HEK293 (cell line): ENCODE measurements around the gene TMEM187.

ENCODE experiments used
- GFI1B ChIP-seq: fragments of 450-650 bp; formaldehyde crosslinking; IDR thresholded peaks from 2 replicates; pipeline ENCODE4 v1.5.1; 2016; ENCODE audit warnings: missing biosample characterization, missing genetic modification characterization
- HOXD13 ChIP-seq: sonication (generic); formaldehyde crosslinking; IDR thresholded peaks from 2 replicates; pipeline ENCODE4 v1.8.0; 2022; ENCODE audit warnings: missing genetic modification reagents, borderline replicate concordance
- OSR2 ChIP-seq: fragments of 450-650 bp; formaldehyde crosslinking; IDR thresholded peaks from 2 replicates; pipeline ENCODE4 v1.5.1; 2016; ENCODE audit warnings: missing biosample characterization, missing genetic modification characterization
- PRDM4 ChIP-seq: fragments of 450-650 bp; formaldehyde crosslinking; IDR thresholded peaks from 2 replicates; pipeline ENCODE4 v1.5.1; 2017; ENCODE audit warnings: missing biosample characterization, missing genetic modification characterization
- TSHZ1 ChIP-seq: fragments of 450-650 bp; formaldehyde crosslinking; IDR thresholded peaks from 2 replicates; pipeline ENCODE4 v1.5.1; 2016; ENCODE audit warnings: missing biosample characterization, missing genetic modification characterization, borderline replicate concordance
- ZBTB11 ChIP-seq: fragments of 450-650 bp; formaldehyde crosslinking; conservative IDR thresholded peaks from 2 replicates; pipeline ENCODE4 v1.5.1; 2016; ENCODE audit warnings: low read depth, missing biosample characterization, missing genetic modification characterization
- ZBTB20 ChIP-seq: fragments of 450-650 bp; formaldehyde crosslinking; IDR thresholded peaks from 2 replicates; pipeline ENCODE4 v1.5.1; 2016; ENCODE audit warnings: missing biosample characterization, missing genetic modification characterization
- ZNF121 ChIP-seq: fragments of 450-650 bp; formaldehyde crosslinking; IDR thresholded peaks from 2 replicates; pipeline ENCODE4 v1.5.1; 2016; ENCODE audit warnings: missing biosample characterization, missing genetic modification characterization
- ZNF155 ChIP-seq: fragments of 450-650 bp; formaldehyde crosslinking; IDR thresholded peaks from 2 replicates; pipeline ENCODE4 v1.5.1; 2016; ENCODE audit warnings: missing biosample characterization, missing genetic modification characterization
- ZNF202 ChIP-seq: fragments of 450-650 bp; formaldehyde crosslinking; IDR thresholded peaks from 2 replicates; pipeline ENCODE4 v1.5.1; 2016; ENCODE audit warnings: missing biosample characterization, missing genetic modification characterization, borderline replicate concordance
- ZNF302 ChIP-seq: fragments of 450-650 bp; formaldehyde crosslinking; IDR thresholded peaks from 2 replicates; pipeline ENCODE4 v1.5.1; 2016; ENCODE audit warnings: missing biosample characterization, missing genetic modification characterization, low read depth
- ZNF354C ChIP-seq: fragments of 450-650 bp; formaldehyde crosslinking; IDR thresholded peaks from 2 replicates; pipeline ENCODE4 v1.5.1; 2016; ENCODE audit warnings: missing biosample characterization, missing genetic modification characterization, low read depth, borderline replicate concordance
- ZNF37A ChIP-seq: fragments of 450-650 bp; IDR thresholded peaks from 2 replicates; pipeline ENCODE4 v1.5.1; 2018; ENCODE audit warnings: missing biosample characterization, missing genetic modification characterization
- ZNF394 ChIP-seq: fragments of 450-650 bp; formaldehyde crosslinking; IDR thresholded peaks from 2 replicates; pipeline ENCODE4 v1.5.1; 2016; ENCODE audit warnings: missing biosample characterization, missing genetic modification characterization, mild to moderate bottlenecking, moderate library complexity, borderline replicate concordance
- ZNF426 ChIP-seq: fragments of 450-650 bp; formaldehyde crosslinking; IDR thresholded peaks from 2 replicates; pipeline ENCODE4 v1.5.1; 2017; ENCODE audit warnings: missing biosample characterization, missing genetic modification characterization, mild to moderate bottlenecking, inconsistent platforms, moderate library complexity
- ZNF433 ChIP-seq: fragments of 450-650 bp; formaldehyde crosslinking; IDR thresholded peaks from 2 replicates; pipeline ENCODE4 v1.5.1; 2016; ENCODE audit warnings: missing biosample characterization, missing genetic modification characterization, low read depth
- ZNF518A ChIP-seq: fragments of 450-650 bp; formaldehyde crosslinking; conservative IDR thresholded peaks from 2 replicates; pipeline ENCODE4 v1.5.1; 2016; ENCODE audit warnings: low read depth, missing biosample characterization, missing genetic modification characterization
- ZNF580 ChIP-seq: fragments of 450-650 bp; formaldehyde crosslinking; IDR thresholded peaks from 2 replicates; pipeline ENCODE4 v1.5.1; 2016; ENCODE audit warnings: missing biosample characterization, missing genetic modification characterization
- ZNF654 ChIP-seq: fragments of 450-650 bp; formaldehyde crosslinking; IDR thresholded peaks from 2 replicates; pipeline ENCODE4 v1.5.1; 2016; ENCODE audit warnings: low read depth, missing biosample characterization, missing genetic modification characterization
- ZNF704 ChIP-seq: fragments of 450-650 bp; formaldehyde crosslinking; IDR thresholded peaks from 2 replicates; pipeline ENCODE4 v1.5.1; 2016; ENCODE audit warnings: missing biosample characterization, missing genetic modification characterization

Gene TMEM187

GRCh38 chrX:153937056-153937455 lies 35.5 kb upstream of the TMEM187 start (continued):
- TF ChIP-seq ZNF654 (peak; percentile 58), ZNF426 (tag by site-specific recombination) (peak; percentile 99), ZNF354C (tag by site-specific recombination) (peak; percentile 96; the same call in 1 of the 2 replicates), HOXD13 (no peak), ZNF121 (tag by site-specific recombination) (0 out of 2 replicates have a peak, but pooled peaks have one; percentile 50), OSR2 (tag by site-specific recombination) (no peak), ZNF704 (peak; percentile 82; the same call in 1 of the 2 replicates), GFI1B (tag by site-specific recombination) (0 out of 2 replicates have a peak, but pooled peaks have one; percentile 45), ZBTB20 (tag by site-specific recombination) (no peak), TSHZ1 (tag by site-specific recombination) (peak; percentile 47; the same call in 1 of the 2 replicates), ZNF202 (tag by site-specific recombination) (peak; percentile 86; the same call in 1 of the 2 replicates), ZNF580 (tag by site-specific recombination) (peak; percentile 76; the same call in 1 of the 2 replicates), ZNF433 (tag by site-specific recombination) (peak; percentile 98), PRDM4 (tag by site-specific recombination) (0 out of 2 replicates have a peak, but pooled peaks have one; percentile 23), ZNF302 (tag by site-specific recombination) (peak; percentile 28; the same call in 1 of the 2 replicates), ZNF37A (tag by site-specific recombination) (no peak), ZBTB11 (tag by site-specific recombination) (peak; percentile 87), ZNF155 (0 out of 2 replicates have a peak, but pooled peaks have one; percentile 47), ZNF518A (tag by site-specific recombination) (peak; percentile 97), ZNF394 (tag by site-specific recombination) (peak; percentile 99)
